GM10847 (cell line): ENCODE data around the gene NOC3L.

ENCODE experiments used
- POLR2A ChIP-seq: IDR thresholded peaks from 2 replicates; pipeline ENCODE4 v1.6.1; 2011; ENCODE audit not compliant: insufficient read length; ENCODE audit errors: extremely low read depth

Gene NOC3L

GRCh38 chr10:94370501-94370900, 7.8 kb upstream of the NOC3L start:
- no peak for TF ChIP-seq POLR2A

- TF ChIP-seq POLR2A, result no peak
Observed at GRCh38 chr10:94366382-94366781, 3.6 kb upstream of the NOC3L start.

GRCh38 chr10:94364482-94364881, 1.7 kb upstream of the NOC3L start:
- no peak for TF ChIP-seq POLR2A

GRCh38 chr10:94363251-94363565, 469 bp upstream of the NOC3L start:
- TF ChIP-seq POLR2A, result no peak

- TF ChIP-seq POLR2A, result no peak
Observed at GRCh38 chr10:94361171-94361794, 1.5 kb downstream of the NOC3L start.

GRCh38 chr10:94358480-94358879, 4.3 kb downstream of the NOC3L start:
- TF ChIP-seq POLR2A, result no peak

- no peak for TF ChIP-seq POLR2A
Observed at GRCh38 chr10:94357193-94357592, 5.5 kb downstream of the NOC3L start.

- no peak for TF ChIP-seq POLR2A
Observed at GRCh38 chr10:94355841-94356240, 6.9 kb downstream of the NOC3L start.

GRCh38 chr10:94353336-94353735, 9.4 kb downstream of the NOC3L start:
- TF ChIP-seq POLR2A, result no peak

- TF ChIP-seq POLR2A, result no peak
Observed at GRCh38 chr10:94351089-94351488, 11.7 kb downstream of the NOC3L start.

GRCh38 chr10:94349327-94349726, 13.4 kb downstream of the NOC3L start:
- TF ChIP-seq POLR2A, result no peak

GRCh38 chr10:94344522-94345122, 18.1 kb downstream of the NOC3L start:
- no peak for TF ChIP-seq POLR2A

- no peak for TF ChIP-seq POLR2A
Observed at GRCh38 chr10:94343151-94343550, 19.6 kb downstream of the NOC3L start.

- no peak for TF ChIP-seq POLR2A
Observed at GRCh38 chr10:94334857-94335256, 27.9 kb downstream of the NOC3L start.

GRCh38 chr10:94333051-94333450, 29.7 kb downstream of the NOC3L start:
- no peak for TF ChIP-seq POLR2A

GRCh38 chr10:94328613-94329012, 34.1 kb downstream of the NOC3L start:
- no peak for TF ChIP-seq POLR2A

GRCh38 chr10:94327649-94328048, 35.1 kb downstream of the NOC3L start:
- no peak for TF ChIP-seq POLR2A

GRCh38 chr10:94324609-94325233, 38.0 kb downstream of the NOC3L start:
- no peak for TF ChIP-seq POLR2A
